Naive thymus-derived CD8-positive, alpha-beta T cell (primary cell): ENCODE data around the gene NPHP4. TPM values are rescaled to one million over a fixed set of nuclear protein-coding genes. Genes with fewer than 3 reads are reported as not detected.

Experiments used
- ATAC-seq, 2 donors: fragments of 150-1000 bp; cut with Tn5 transposase in 1 of 2; sonication (Bioruptor Pico), chemical (Tn5 transposase) in 1 of 2; 1 replicate in 1 of 2; 2 replicates in 1 of 2; pipeline ENCODE4 v1.10.0; 2021; ENCODE audit warnings: mild to moderate bottlenecking in 2 of 2, moderate library complexity in 2 of 2
- POLR2A ChIA-PET: fragments of 350-600 bp; sonication (Branson Sonifier 250); formaldehyde crosslinking; loops from one replicate; lab custom pipeline; 2021; ENCODE audit warnings: antibody characterized with exemption; lab: Charles Lee
- DNase-seq, 10 donors: peaks; one replicate each; pipeline versions ENCODE4 v3.0.0 to v3.0.0-alpha.2; 2020 to 2022
- H3K27ac Mint-ChIP-seq, 10 donors: one replicate each; pipeline ENCODE4 v1.8.0; 2020 to 2022; ENCODE audit warnings: mild to moderate bottlenecking in 10 of 10, mixed read lengths in 10 of 10, moderate library complexity in 4 of 10, inconsistent platforms in 1 of 10
- H3K27me3 Mint-ChIP-seq, 5 donors: one replicate each; pipeline ENCODE4 v1.8.0; 2021 to 2022; ENCODE audit warnings: mixed read lengths in 5 of 5
- H3K36me3 Mint-ChIP-seq, 3 donors: one replicate each; pipeline ENCODE4 v1.8.0; 2020 to 2022; ENCODE audit warnings: mixed read lengths in 3 of 3, mild to moderate bottlenecking in 2 of 3, inconsistent platforms in 1 of 3
- H3K4me1 Mint-ChIP-seq, 4 donors: one replicate each; pipeline ENCODE4 v1.8.0; 2021 to 2022; ENCODE audit warnings: mixed read lengths in 4 of 4
- H3K4me3 Mint-ChIP-seq, 10 donors: one replicate each; pipeline ENCODE4 v1.8.0; 2020 to 2022; ENCODE audit warnings: mild to moderate bottlenecking in 10 of 10, mixed read lengths in 10 of 10, moderate library complexity in 6 of 10, inconsistent platforms in 1 of 10
- H3K9me3 Mint-ChIP-seq, 9 donors: one replicate each; pipeline ENCODE4 v1.8.0; 2020 to 2022; ENCODE audit warnings: mixed read lengths in 9 of 9, mild to moderate bottlenecking in 3 of 9, inconsistent platforms in 1 of 9, moderate library complexity in 1 of 9
- polyA plus RNA-seq, 3 donors: library from polyadenylated mRNA; unstranded; fragments of 300-500 nt; fragmentation: Illumina TruSeq; gene quantifications; one replicate each; pipeline ENCODE4 v1.2.3, GENCODE V29; 2021
- total RNA-seq, 8 experiments: library from RNA in 2 of 8; stranded (reverse) in 2 of 8; gene quantifications; one replicate each; pipeline ENCODE4 v1.2.3 and lab custom pipeline; 2021 to 2026

NPHP4 gene
- total and polyA plus RNA-seq, 5 experiments from 2014 or later, result 0.14 to 6.3 (median 0.97) TPM

GRCh38 chr1:5959087-5959486 lies 33.1 kb downstream of the NPHP4 start:
- Mint-ChIP-seq H3K36me3 (peaks cover 0 to 25% (median 8%) of the 10 kb centered on the region in 3 donors), H3K27ac (no peak overlapping the region), H3K4me1 (peaks cover 8 to 13% (median 10%) of the 10 kb centered on the region in 4 donors), H3K9me3 (no peaks in the 10 kb centered on the region), H3K4me3 (no peak overlapping the region), H3K27me3 (no peaks in the 10 kb centered on the region)
- ATAC-seq (no peak), DNase-seq (no peak)
- POLR2A ChIA-PET, result no interaction called here

DNA sequence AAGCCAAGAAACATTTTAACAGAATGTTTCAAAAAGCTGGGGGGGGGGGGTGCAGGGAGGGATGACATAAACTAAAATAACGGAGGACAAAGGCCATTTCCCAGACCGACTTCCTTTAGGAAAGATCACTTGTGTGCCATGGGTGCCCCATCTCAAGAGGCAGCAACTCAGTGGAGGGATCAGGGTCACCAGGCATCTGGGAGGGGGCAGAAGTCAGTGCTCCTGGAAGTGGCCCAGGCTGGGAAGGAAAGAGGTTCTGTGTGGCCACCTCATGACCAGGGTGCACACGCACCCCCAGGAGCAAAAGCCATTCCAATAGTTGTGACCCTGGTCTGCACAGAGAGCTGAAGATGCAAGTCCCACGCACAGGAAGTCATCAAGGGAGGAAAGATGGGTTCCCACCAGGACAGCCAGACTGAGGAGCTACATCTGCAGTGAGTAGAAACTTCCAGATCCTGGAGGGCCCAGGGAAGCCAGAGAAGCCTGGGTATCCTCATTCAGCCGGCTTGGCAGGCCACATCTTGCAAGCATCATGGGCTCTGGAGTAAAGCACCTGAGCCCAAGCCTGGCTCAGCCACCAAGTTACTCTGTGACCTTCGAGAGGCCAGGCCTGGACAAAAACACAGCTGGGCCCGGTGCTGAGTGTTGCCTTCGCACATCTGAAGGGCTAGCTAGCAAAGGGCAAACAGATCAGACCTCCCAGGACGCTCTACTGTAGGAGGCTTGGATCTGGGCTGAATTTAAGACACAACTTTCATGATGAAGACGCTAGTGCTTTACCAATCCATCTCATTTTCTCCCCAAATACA lies 36.0 kb downstream of the NPHP4 start:
- Mint-ChIP-seq H3K27ac (peak overlapping the region in 2 of 10 donors; percentile 9 to 34), H3K27me3 (no peaks in the 10 kb centered on the region), H3K36me3 (peaks cover 0 to 31% (median 11%) of the 10 kb centered on the region in 3 donors), H3K9me3 (no peaks in the 10 kb centered on the region), H3K4me1 (peaks cover 8 to 13% (median 10%) of the 10 kb centered on the region in 4 donors), H3K4me3 (no peak overlapping the region)
- no peak for DNase-seq
- POLR2A ChIA-PET, result no interaction called here
- ATAC-seq, result no peak

DNA sequence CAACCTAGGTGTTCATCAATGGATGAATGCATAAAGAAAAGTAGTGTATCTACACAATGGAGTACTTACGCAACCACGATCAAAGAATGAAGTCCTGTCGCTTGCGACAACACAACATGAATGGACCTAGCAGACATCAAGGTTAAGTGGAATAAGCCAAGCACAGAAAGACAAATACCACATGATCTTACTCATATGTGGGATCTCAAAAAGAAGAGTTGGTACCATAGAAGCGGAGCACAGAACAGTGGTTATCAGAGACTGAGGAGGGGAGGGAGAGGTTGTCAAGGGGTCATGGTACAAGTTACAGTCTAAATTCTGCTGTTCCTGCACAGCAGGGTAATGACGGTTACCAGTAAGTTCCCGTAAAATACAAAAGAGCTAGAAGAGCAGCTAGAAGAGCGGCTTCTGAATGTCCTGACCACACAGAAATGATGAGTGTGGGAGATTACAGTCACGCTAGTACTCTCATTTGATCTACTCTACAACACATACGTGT lies 36.7 kb downstream of the NPHP4 start:
- DNase-seq, result no peak
- no peak overlapping the region for H3K4me3 Mint-ChIP-seq
- POLR2A ChIA-PET, result no interaction called here
- ATAC-seq, result no peak
- no peaks in the 10 kb centered on the region for H3K9me3 Mint-ChIP-seq
- H3K36me3 Mint-ChIP-seq, result peaks cover 0 to 28% (median 11%) of the 10 kb centered on the region in 3 donors
- H3K4me1 Mint-ChIP-seq, result peaks cover 8 to 16% (median 10%) of the 10 kb centered on the region in 4 donors
- no peaks in the 10 kb centered on the region for H3K27me3 Mint-ChIP-seq
- peak overlapping the region in 1 of 10 donors; percentile 10 for H3K27ac Mint-ChIP-seq

GRCh38 chr1:5954964-5955363 lies 37.3 kb downstream of the NPHP4 start:
- no peaks in the 10 kb centered on the region for H3K27me3 Mint-ChIP-seq
- H3K4me1 Mint-ChIP-seq, result peaks cover 8 to 18% (median 10%) of the 10 kb centered on the region in 4 donors
- peak overlapping the region in 1 of 10 donors; percentile 9 for H3K4me3 Mint-ChIP-seq
- POLR2A ChIA-PET, result no interaction called here
- DNase-seq (no peak), ATAC-seq (no peak)
- peaks cover 0 to 26% (median 11%) of the 10 kb centered on the region in 3 donors for H3K36me3 Mint-ChIP-seq
- peak overlapping the region in 1 of 10 donors; percentile 29 for H3K27ac Mint-ChIP-seq
- H3K9me3 Mint-ChIP-seq, result no peaks in the 10 kb centered on the region

GRCh38 chr1:5953386-5953785 lies 38.8 kb downstream of the NPHP4 start:
- no peaks in the 10 kb centered on the region for H3K9me3 Mint-ChIP-seq
- H3K36me3 Mint-ChIP-seq, result peaks cover 0 to 23% (median 12%) of the 10 kb centered on the region in 3 donors
- no peak for ATAC-seq
- no peak overlapping the region for H3K4me3 Mint-ChIP-seq
- H3K27me3 Mint-ChIP-seq, result no peaks in the 10 kb centered on the region
- H3K4me1 Mint-ChIP-seq, result peaks cover 8 to 18% (median 12%) of the 10 kb centered on the region in 4 donors
- POLR2A ChIA-PET, result no interaction called here
- no peak for DNase-seq
- H3K27ac Mint-ChIP-seq, result peak overlapping the region in 1 of 10 donors; percentile 51

- POLR2A ChIA-PET, result no interaction called here
- DNase-seq (no peak), ATAC-seq (no peak)
- peaks cover 0 to 32% (median 12%) of the 10 kb centered on the region in 3 donors for H3K36me3 Mint-ChIP-seq
- H3K4me1 Mint-ChIP-seq, result peaks cover 8 to 18% (median 11%) of the 10 kb centered on the region in 4 donors
- H3K9me3 Mint-ChIP-seq, result no peaks in the 10 kb centered on the region
- peak overlapping the region in 1 of 10 donors; percentile 48 for H3K27ac Mint-ChIP-seq
- no peaks in the 10 kb centered on the region for H3K27me3 Mint-ChIP-seq
- no peak overlapping the region for H3K4me3 Mint-ChIP-seq
Measured at GRCh38 chr1:5951846-5952410, 40.3 kb downstream of the NPHP4 start.

DNA sequence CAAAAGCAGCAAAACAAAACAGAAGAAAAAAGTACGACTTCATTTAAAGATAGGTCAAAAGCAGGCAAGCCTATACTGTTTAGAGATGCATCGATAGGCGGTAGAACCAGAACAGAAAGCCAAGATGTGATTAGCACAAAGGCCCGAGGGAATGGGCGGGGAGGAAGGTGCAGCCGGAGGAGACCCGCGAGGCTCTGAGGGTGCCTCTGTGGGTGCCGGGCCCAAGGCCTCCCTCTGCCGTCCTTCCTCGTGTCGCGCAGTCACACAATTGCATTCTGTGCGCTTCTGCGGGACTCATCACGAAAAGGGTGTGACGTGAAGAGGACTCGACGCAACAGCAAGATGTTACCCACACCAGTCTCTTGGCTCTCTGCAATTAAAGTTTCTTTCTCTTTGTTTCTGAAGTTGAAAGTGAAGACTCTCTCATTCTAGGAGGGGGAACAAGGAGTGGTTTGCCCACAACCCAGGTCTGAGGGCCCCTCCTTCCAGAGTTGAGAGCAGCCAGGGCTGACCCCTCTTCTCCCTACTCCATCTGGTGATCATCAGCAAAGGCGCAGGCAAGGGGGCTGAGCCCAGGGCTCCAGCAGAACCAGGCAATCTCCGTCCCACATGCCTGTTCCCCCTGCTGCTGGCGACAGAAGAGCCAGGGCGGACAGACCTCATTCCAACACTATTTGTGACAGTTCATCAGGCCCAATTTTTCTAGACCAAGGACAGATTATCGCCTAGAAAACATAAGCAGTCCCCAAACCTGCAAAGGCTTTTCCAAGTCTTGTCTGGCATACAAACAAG lies 41.0 kb downstream of the NPHP4 start:
- H3K36me3 Mint-ChIP-seq, result peaks cover 0 to 34% (median 12%) of the 10 kb centered on the region in 3 donors
- no peaks in the 10 kb centered on the region for H3K27me3 Mint-ChIP-seq
- POLR2A ChIA-PET, result no interaction called here
- ATAC-seq (no peak), DNase-seq (no peak)
- no peak overlapping the region for H3K4me3 Mint-ChIP-seq
- H3K9me3 Mint-ChIP-seq, result no peaks in the 10 kb centered on the region
- no peak overlapping the region for H3K27ac Mint-ChIP-seq
- peaks cover 8 to 18% (median 11%) of the 10 kb centered on the region in 4 donors for H3K4me1 Mint-ChIP-seq

DNA sequence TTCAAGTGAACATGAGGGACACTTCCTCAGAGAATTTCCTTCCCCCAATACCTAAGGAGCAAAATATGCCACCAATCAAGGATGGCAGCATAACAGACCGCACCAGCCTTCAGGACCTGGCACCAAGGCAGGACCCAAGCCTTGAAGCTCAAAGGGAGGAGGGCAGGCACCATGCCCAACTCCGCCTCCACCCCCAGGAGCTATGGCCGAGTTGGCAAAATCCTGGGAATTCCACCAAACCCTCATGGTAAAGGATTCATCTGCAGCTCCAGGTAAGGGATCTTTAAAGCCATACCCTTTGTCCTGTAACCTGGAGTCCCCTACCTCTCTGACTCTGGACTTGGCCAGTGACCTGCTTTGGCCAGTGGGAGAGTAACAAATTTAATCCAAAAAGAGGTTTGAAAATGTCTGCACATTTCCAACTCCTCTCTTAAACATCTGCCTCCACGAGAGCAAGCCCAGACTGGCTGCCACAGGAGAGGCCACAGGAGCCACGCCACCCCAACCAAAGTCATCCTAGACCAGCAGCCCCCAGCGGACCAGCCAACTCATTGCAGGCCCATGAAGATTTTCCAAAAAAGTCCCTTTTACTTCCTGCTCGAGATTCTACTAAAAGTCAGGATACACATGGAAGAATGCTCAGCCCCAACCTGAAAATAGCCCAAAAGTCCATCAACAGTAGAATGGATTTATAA lies 41.9 kb downstream of the NPHP4 start:
- no peaks in the 10 kb centered on the region for H3K27me3 Mint-ChIP-seq
- no peak overlapping the region for H3K4me3 Mint-ChIP-seq
- POLR2A ChIA-PET, result no interaction called here
- no peak for ATAC-seq
- H3K36me3 Mint-ChIP-seq, result peaks cover 0 to 34% (median 9%) of the 10 kb centered on the region in 3 donors
- no peaks in the 10 kb centered on the region for H3K9me3 Mint-ChIP-seq
- H3K4me1 Mint-ChIP-seq, result peaks cover 5 to 15% (median 9%) of the 10 kb centered on the region in 4 donors
- DNase-seq, result no peak
- H3K27ac Mint-ChIP-seq, result no peak overlapping the region

GRCh38 chr1:5949761-5950100 lies 42.5 kb downstream of the NPHP4 start:
- H3K9me3 Mint-ChIP-seq, result no peaks in the 10 kb centered on the region
- DNase-seq, result no peak
- peaks cover 0 to 32% (median 7%) of the 10 kb centered on the region in 3 donors for H3K36me3 Mint-ChIP-seq
- peaks cover 0 to 8% (median 5%) of the 10 kb centered on the region in 4 donors for H3K4me1 Mint-ChIP-seq
- H3K4me3 Mint-ChIP-seq, result no peak overlapping the region
- POLR2A ChIA-PET, result no interaction called here
- H3K27me3 Mint-ChIP-seq, result no peaks in the 10 kb centered on the region
- ATAC-seq, result no peak
- peak overlapping the region in 1 of 10 donors; percentile 53 for H3K27ac Mint-ChIP-seq

- no peaks in the 10 kb centered on the region for H3K9me3 Mint-ChIP-seq
- no peak overlapping the region for H3K4me3 Mint-ChIP-seq
- ATAC-seq (no peak), DNase-seq (no peak)
- H3K27ac Mint-ChIP-seq, result peak overlapping the region in 1 of 10 donors; percentile 53
- H3K36me3 Mint-ChIP-seq, result peaks cover 0 to 32% (median 7%) of the 10 kb centered on the region in 3 donors
- peaks cover 0 to 5% (median 2%) of the 10 kb centered on the region in 4 donors for H3K4me1 Mint-ChIP-seq
- no peaks in the 10 kb centered on the region for H3K27me3 Mint-ChIP-seq
- POLR2A ChIA-PET, result no interaction called here
Measured at GRCh38 chr1:5949085-5949760, 43.0 kb downstream of the NPHP4 start.

DNA sequence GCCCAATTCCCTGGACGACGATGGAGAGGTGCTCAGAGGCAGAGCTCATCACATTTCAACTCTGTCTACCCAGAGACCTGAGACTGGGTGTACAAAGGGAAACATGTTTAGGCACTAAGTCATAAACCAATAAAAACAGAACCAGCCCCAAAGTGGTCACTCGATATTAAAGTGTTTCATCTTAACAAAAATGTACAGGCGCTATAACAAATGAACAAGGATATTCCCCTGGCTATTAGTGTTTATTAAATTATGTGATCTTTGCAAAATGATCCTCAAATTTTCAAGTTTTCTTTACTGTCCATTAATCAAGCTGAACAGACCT lies 43.6 kb downstream of the NPHP4 start:
- Mint-ChIP-seq H3K36me3 (peaks cover 0 to 34% (median 2%) of the 10 kb centered on the region in 3 donors), H3K9me3 (no peaks in the 10 kb centered on the region), H3K4me3 (no peak overlapping the region), H3K27me3 (no peaks in the 10 kb centered on the region), H3K27ac (no peak overlapping the region), H3K4me1 (peaks cover 0 to 5% (median 2%) of the 10 kb centered on the region in 4 donors)
- ATAC-seq (no peak), DNase-seq (no peak)
- POLR2A ChIA-PET, result no interaction called here
